Tibial nerve (tissue), 4 donors: ENCODE measurements around the gene MYH7. TPM values are rescaled to one million over a fixed set of nuclear protein-coding genes. Genes with fewer than 3 reads are reported as not detected.

Experiments used
- DNase-seq, 2 donors: peaks; one replicate each; pipeline ENCODE4 v3.0.0-alpha.2; 2019; ENCODE audit warnings: low spot score in 2 of 2
- H3K27ac ChIP-seq, 4 donors: fragments of 200-600 bp; sonication (generic) in 3 of 4; one replicate each; pipeline ENCODE4 v1.5.1; 2017 to 2019; ENCODE audit warnings: mild to moderate bottlenecking in 1 of 4
- H3K27me3 ChIP-seq, 2 donors: fragments of 200-600 bp; sonication (generic) in 1 of 2; one replicate each; pipeline versions ENCODE4 v1.5.1 to v1.6.0; 2017 to 2019
- H3K36me3 ChIP-seq, 3 donors: fragments of 200-600 bp; sonication (generic); one replicate each; pipeline ENCODE4 v1.5.1; 2018 to 2019
- H3K4me1 ChIP-seq, 4 donors: fragments of 200-600 bp; sonication (generic) in 3 of 4; one replicate each; pipeline ENCODE4 v1.5.1; 2017 to 2019
- H3K4me3 ChIP-seq, 4 donors: fragments of 200-600 bp; sonication (generic) in 3 of 4; one replicate each; pipeline ENCODE4 v1.5.1; 2017 to 2019; ENCODE audit warnings: mild to moderate bottlenecking in 1 of 4, moderate library complexity in 1 of 4
- H3K9me3 ChIP-seq, 4 donors: fragments of 200-600 bp; sonication (generic) in 3 of 4; one replicate each; pipeline ENCODE4 v1.5.1; 2017 to 2019
- EP300 ChIP-seq, 2 donors: sonication (generic); formaldehyde crosslinking; IDR thresholded peaks; one replicate each; pipeline ENCODE4 v1.6.1; 2017; ENCODE audit warnings: antibody characterized with exemption in 2 of 2, mild to moderate bottlenecking in 1 of 2
- POLR2A ChIP-seq, 2 donors: fragments of 450-650 bp; IDR thresholded peaks; one replicate each; pipeline ENCODE4 v1.6.1; 2017; ENCODE audit warnings: antibody characterized with exemption in 2 of 2, mild to moderate bottlenecking in 2 of 2, moderate library complexity in 2 of 2
- WGBS, 2 donors: methylation state at CpG; one replicate each; pipeline ENCODE4 v1.1.5; 2018; 5-methylcytosine and 5-hydroxymethylcytosine counted together
- total RNA-seq, 4 donors: library from RNA; depleted of rRNA; stranded (reverse); fragments of >200 nt; gene quantifications; one replicate each; pipeline ENCODE4 v1.1.0, GENCODE V29; 2016
- TF ChIP-seq, protein P1 (sequence below), 5 experiments: fragments of 200-600 bp in 3 of 5; fragments of 450-650 bp in 2 of 5; sonication (generic) in 3 of 5; IDR thresholded peaks; one replicate each; pipeline ENCODE4 v1.5.1; 2016 to 2019; ENCODE audit warnings: antibody characterized with exemption in 5 of 5, mild to moderate bottlenecking in 3 of 5, moderate library complexity in 2 of 5

Gene MYH7
- total RNA-seq, 4 donors from 2014 or later, result 0.90 TPM; not detected in 3

GRCh38 chr14:23438101-23438971, 2.9 kb upstream of the MYH7 start:
- Histone ChIP-seq H3K4me3 (no peak overlapping the region), H3K9me3 (no peaks in the 10 kb centered on the region), H3K27ac (no peak overlapping the region), H3K27me3 (no peaks in the 10 kb centered on the region), H3K4me1 (no peaks in the 10 kb centered on the region), H3K36me3 (no peaks in the 10 kb centered on the region)
- TF ChIP-seq, protein P1, sequence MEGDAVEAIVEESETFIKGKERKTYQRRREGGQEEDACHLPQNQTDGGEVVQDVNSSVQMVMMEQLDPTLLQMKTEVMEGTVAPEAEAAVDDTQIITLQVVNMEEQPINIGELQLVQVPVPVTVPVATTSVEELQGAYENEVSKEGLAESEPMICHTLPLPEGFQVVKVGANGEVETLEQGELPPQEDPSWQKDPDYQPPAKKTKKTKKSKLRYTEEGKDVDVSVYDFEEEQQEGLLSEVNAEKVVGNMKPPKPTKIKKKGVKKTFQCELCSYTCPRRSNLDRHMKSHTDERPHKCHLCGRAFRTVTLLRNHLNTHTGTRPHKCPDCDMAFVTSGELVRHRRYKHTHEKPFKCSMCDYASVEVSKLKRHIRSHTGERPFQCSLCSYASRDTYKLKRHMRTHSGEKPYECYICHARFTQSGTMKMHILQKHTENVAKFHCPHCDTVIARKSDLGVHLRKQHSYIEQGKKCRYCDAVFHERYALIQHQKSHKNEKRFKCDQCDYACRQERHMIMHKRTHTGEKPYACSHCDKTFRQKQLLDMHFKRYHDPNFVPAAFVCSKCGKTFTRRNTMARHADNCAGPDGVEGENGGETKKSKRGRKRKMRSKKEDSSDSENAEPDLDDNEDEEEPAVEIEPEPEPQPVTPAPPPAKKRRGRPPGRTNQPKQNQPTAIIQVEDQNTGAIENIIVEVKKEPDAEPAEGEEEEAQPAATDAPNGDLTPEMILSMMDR (IDR thresholded peaks at IDR 0.05), result no peak
- no peak for TF ChIP-seq POLR2A (IDR thresholded peaks at IDR 0.05)
- no peak for TF ChIP-seq EP300 (IDR thresholded peaks at IDR 0.05)
- DNase-seq, result no peak
- 45 to 51% methylated on average over 15 of the region's 15 CpGs for WGBS, 2 donors

DNA sequence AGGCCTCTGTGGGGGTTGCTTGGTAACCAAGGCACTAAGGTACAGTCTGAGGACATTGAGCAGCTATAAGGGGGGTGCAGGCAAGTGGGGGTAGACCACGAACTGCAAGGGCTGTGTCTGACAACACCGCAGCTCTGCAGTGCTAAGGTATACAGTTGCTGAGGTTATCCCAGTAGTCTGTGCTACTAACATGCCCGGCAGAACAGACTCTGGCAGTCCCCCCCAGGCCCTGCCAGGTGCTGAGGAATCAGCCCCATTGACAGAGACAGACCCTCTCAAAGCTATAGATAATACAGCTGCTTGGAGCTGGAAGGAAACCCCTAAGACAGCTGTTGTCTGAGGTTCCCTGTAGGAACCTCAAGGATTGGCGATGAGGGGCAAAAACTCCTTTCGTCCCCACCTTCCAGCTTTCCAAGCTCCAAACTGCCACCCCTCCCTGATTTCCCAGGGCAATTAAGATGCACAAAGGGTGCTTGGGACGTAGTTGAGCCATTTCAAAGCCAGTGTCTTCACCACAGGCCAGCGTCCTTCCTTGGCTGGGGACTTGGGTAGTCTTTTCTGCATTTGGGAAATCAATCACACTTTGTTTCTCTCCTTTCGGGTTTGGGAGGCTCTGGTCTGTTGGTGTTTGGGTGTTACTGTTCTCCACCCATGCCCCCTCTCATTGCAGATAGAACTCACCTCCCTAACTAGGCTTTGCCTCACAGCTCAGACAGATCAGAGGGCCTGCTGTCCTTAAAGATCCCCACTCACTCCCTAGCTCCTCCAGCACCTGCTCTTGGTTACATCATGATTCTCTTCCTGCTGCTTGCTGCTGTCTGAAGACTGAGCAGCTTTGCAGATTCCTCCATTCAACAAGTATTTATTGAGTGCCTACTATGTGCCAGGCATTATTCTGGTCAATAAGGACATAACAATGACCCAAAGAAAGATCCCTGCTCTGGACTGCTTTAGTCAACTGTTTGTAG, 2.0 kb upstream of the MYH7 start:
- Histone ChIP-seq H3K4me1 (no peaks in the 10 kb centered on the region), H3K9me3 (no peaks in the 10 kb centered on the region), H3K27me3 (no peaks in the 10 kb centered on the region), H3K36me3 (no peaks in the 10 kb centered on the region), H3K4me3 (no peak overlapping the region), H3K27ac (no peak overlapping the region)
- TF ChIP-seq POLR2A (IDR thresholded peaks at IDR 0.05) (no peak), EP300 (IDR thresholded peaks at IDR 0.05) (no peak)
- TF ChIP-seq, protein P1 (IDR thresholded peaks at IDR 0.05), result no peak
- DNase-seq, result no peak
- 73 to 86% methylated on average over 7 to 8 of the region's 8 CpGs for WGBS, 2 donors

- WGBS, 2 donors, result 63 to 68% methylated on average over 15 of the region's 15 CpGs
- no peaks in the 10 kb centered on the region for H3K36me3 ChIP-seq
- TF ChIP-seq EP300 (IDR thresholded peaks at IDR 0.05) (no peak), POLR2A (IDR thresholded peaks at IDR 0.05) (no peak)
- TF ChIP-seq, protein P1 (IDR thresholded peaks at IDR 0.05), result no peak
- no peaks in the 10 kb centered on the region for H3K4me1 ChIP-seq
- no peaks in the 10 kb centered on the region for H3K27me3 ChIP-seq
- H3K27ac ChIP-seq, result no peak overlapping the region
- no peak for DNase-seq
- H3K9me3 ChIP-seq, result no peaks in the 10 kb centered on the region
- H3K4me3 ChIP-seq, result no peak overlapping the region
Measured at GRCh38 chr14:23436327-23437132, 1.1 kb upstream of the MYH7 start.

GRCh38 chr14:23434488-23435222, 805 bp downstream of the MYH7 start:
- 84 to 88% methylated on average over 8 of the region's 8 CpGs for WGBS, 2 donors
- H3K27ac ChIP-seq, result no peak overlapping the region
- no peak for DNase-seq
- H3K36me3 ChIP-seq, result no peaks in the 10 kb centered on the region
- H3K4me1 ChIP-seq, result no peaks in the 10 kb centered on the region
- no peak overlapping the region for H3K4me3 ChIP-seq
- H3K27me3 ChIP-seq, result no peaks in the 10 kb centered on the region
- H3K9me3 ChIP-seq, result no peaks in the 10 kb centered on the region
- TF ChIP-seq EP300 (IDR thresholded peaks at IDR 0.05), result no peak
- TF ChIP-seq, protein P1 (IDR thresholded peaks at IDR 0.05), result no peak
- no peak for TF ChIP-seq POLR2A (IDR thresholded peaks at IDR 0.05)
